Natural killer cell (primary cell): ENCODE data around the gene MED13. TPM values are rescaled to one million over a fixed set of nuclear protein-coding genes. Genes with fewer than 3 reads are reported as not detected.

Experiments used
- ATAC-seq, 3 donors: fragments of 150-1000 bp in 2 of 3; fragments of 200-7000 bp in 1 of 3; cut with Tn5 transposase; 1 replicate in 1 of 3; 2 replicates in 2 of 3; pipeline ENCODE4 v1.10.0; 2021; ENCODE audit warnings: mild to moderate bottlenecking in 2 of 3, moderate library complexity in 2 of 3
- DNase-seq, 2 donors: peaks; one replicate each; pipeline versions ENCODE4 v3.0.0 to v3.0.0-alpha.2; 2013 to 2021; ENCODE audit warnings: mixed read lengths in 1 of 2
- H3K27ac ChIP-seq: one replicate; pipeline ENCODE4 v1.5.1; 2013; ENCODE audit warnings: mild to moderate bottlenecking, low read length
- H3K27me3 ChIP-seq: one replicate; pipeline ENCODE4 v1.6.1; 2013; ENCODE audit warnings: low read length; ENCODE audit not compliant: control insufficient read depth, insufficient read depth
- H3K36me3 ChIP-seq: one replicate; pipeline ENCODE4 v1.6.1; 2013; ENCODE audit warnings: low read length; ENCODE audit not compliant: control insufficient read depth, insufficient read depth
- H3K4me1 ChIP-seq: one replicate; pipeline ENCODE4 v1.6.1; 2013; ENCODE audit warnings: low read length; ENCODE audit not compliant: control insufficient read depth, insufficient read depth
- H3K4me3 ChIP-seq: one replicate; pipeline ENCODE4 v1.5.1; 2013; ENCODE audit warnings: low read length
- H3K9me3 ChIP-seq: one replicate; pipeline ENCODE4 v1.6.1; 2013; ENCODE audit warnings: low read length; ENCODE audit not compliant: control insufficient read depth, insufficient read depth
- H3K27ac Mint-ChIP-seq, 2 donors: one replicate each; pipeline ENCODE4 v1.8.0; 2022; ENCODE audit warnings: mild to moderate bottlenecking in 2 of 2, mixed read lengths in 2 of 2, moderate library complexity in 1 of 2
- H3K27me3 Mint-ChIP-seq, 2 donors: one replicate each; pipeline ENCODE4 v1.8.0; 2022; ENCODE audit warnings: low read depth in 2 of 2, mixed read lengths in 2 of 2
- H3K36me3 Mint-ChIP-seq: one replicate; pipeline ENCODE4 v1.8.0; 2022; ENCODE audit warnings: mixed read lengths
- H3K4me1 Mint-ChIP-seq, 2 donors: one replicate each; pipeline ENCODE4 v1.8.0; 2022; ENCODE audit warnings: mixed read lengths in 2 of 2
- H3K4me3 Mint-ChIP-seq: one replicate; pipeline ENCODE4 v1.8.0; 2022; ENCODE audit warnings: mild to moderate bottlenecking, moderate library complexity, mixed read lengths
- H3K9me3 Mint-ChIP-seq, 2 donors: one replicate each; pipeline ENCODE4 v1.8.0; 2022; ENCODE audit warnings: mixed read lengths in 2 of 2
- WGBS: methylation state at CpG from one replicate; pipeline ENCODE4 v1.1.7; 2013; ENCODE audit warnings: missing lambda C conversion rate; ENCODE audit not compliant: insufficient coverage; 5-methylcytosine and 5-hydroxymethylcytosine counted together
- intact Hi-C: fragments of 100-400 bp; cut with micrococcal nuclease; formaldehyde crosslinking; loops from one replicate; pipeline ENCODE4 v1.14.2; 2022
- total RNA-seq, 4 donors: library from RNA; stranded (reverse); fragments of 120-200 nt in 1 of 4; gene quantifications; one replicate each; pipeline versions ENCODE4 v1.2.3 to v1.2.4, GENCODE V29; 2013 to 2022
- TF ChIP-seq, protein P1 (sequence below): fragments of 200-600 bp; IDR thresholded peaks from one replicate; pipeline ENCODE4 v1.8.0; 2022; ENCODE audit warnings: antibody characterized with exemption

MED13 gene
- total RNA-seq, 3 donors from 2014 or later (not counting 1 experiment from before 2014, with no cell fraction given), result 107 to 122 (median 116) TPM

GRCh38 chr17:62048262-62048661 is 16.8 kb downstream of the MED13 start:
- Histone ChIP-seq H3K4me3 (no peak overlapping the region), H3K27me3 (no peaks in the 10 kb centered on the region), H3K36me3 (peaks cover 56% of the 10 kb centered on the region), H3K4me1 (no peaks in the 10 kb centered on the region), H3K27ac (no peak overlapping the region), H3K9me3 (no peaks in the 10 kb centered on the region)
- ATAC-seq (no peak), DNase-seq (no peak)
- Mint-ChIP-seq H3K27ac (peak overlapping the region; percentile 37 to 63), H3K27me3 (no peaks in the 10 kb centered on the region), H3K4me1 (peaks cover 49 to 53% of the 10 kb centered on the region in 2 donors), H3K9me3 (no peaks in the 10 kb centered on the region), H3K36me3 (peaks cover 12% of the 10 kb centered on the region), H3K4me3 (no peak overlapping the region)
- 100% methylated on average over 2 of the region's 2 CpGs for WGBS
- TF ChIP-seq, protein P1, sequence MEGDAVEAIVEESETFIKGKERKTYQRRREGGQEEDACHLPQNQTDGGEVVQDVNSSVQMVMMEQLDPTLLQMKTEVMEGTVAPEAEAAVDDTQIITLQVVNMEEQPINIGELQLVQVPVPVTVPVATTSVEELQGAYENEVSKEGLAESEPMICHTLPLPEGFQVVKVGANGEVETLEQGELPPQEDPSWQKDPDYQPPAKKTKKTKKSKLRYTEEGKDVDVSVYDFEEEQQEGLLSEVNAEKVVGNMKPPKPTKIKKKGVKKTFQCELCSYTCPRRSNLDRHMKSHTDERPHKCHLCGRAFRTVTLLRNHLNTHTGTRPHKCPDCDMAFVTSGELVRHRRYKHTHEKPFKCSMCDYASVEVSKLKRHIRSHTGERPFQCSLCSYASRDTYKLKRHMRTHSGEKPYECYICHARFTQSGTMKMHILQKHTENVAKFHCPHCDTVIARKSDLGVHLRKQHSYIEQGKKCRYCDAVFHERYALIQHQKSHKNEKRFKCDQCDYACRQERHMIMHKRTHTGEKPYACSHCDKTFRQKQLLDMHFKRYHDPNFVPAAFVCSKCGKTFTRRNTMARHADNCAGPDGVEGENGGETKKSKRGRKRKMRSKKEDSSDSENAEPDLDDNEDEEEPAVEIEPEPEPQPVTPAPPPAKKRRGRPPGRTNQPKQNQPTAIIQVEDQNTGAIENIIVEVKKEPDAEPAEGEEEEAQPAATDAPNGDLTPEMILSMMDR, result no peak
- intact Hi-C loops, result no loop called here

DNA sequence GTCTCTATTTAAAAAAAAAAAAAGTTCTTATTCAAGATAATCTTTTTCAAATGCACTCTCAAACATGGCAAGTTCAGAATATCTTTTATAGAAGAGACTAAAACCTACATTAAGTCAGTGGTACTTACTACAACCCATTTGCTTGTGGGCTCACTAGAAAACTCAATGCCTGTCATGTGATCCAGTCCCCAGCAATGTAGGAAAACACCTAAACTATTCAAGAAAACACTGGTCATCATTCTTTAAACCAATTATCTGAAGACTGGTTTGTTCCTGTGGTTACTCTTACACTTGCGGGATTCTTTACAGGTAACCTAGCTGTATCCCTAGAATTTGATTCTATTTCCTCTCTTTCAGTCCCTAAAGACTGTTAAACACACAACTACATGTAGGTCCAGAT is 19.6 kb downstream of the MED13 start:
- H3K36me3 Mint-ChIP-seq, result peaks cover 5% of the 10 kb centered on the region

GRCh38 chr17:62045109-62045508 is 20.0 kb downstream of the MED13 start:
- H3K27ac ChIP-seq, result no peak overlapping the region
- H3K4me3 ChIP-seq, result no peak overlapping the region
- DNase-seq (no peak), ATAC-seq (no peak)
- Mint-ChIP-seq H3K4me1 (peaks cover 54 to 60% of the 10 kb centered on the region in 2 donors), H3K27me3 (no peaks in the 10 kb centered on the region), H3K36me3 (peaks cover 8% of the 10 kb centered on the region), H3K27ac (peak overlapping the region; percentile 4 to 36), H3K4me3 (no peak overlapping the region), H3K9me3 (no peaks in the 10 kb centered on the region)
- peaks cover 42% of the 10 kb centered on the region for H3K36me3 ChIP-seq
- intact Hi-C loops, result no loop called here
- 97% methylated on average over 4 of the region's 4 CpGs for WGBS
- H3K9me3 ChIP-seq, result no peaks in the 10 kb centered on the region
- H3K4me1 ChIP-seq, result peaks cover 12% of the 10 kb centered on the region
- H3K27me3 ChIP-seq, result no peaks in the 10 kb centered on the region
- TF ChIP-seq, protein P1, result no peak

More for the DNA sequence above, 19.6 kb downstream of the MED13 start:
- TF ChIP-seq, protein P1, result no peak
- no peak overlapping the region for H3K4me3 Mint-ChIP-seq
- DNase-seq (no peak), ATAC-seq (no peak)
- H3K27ac Mint-ChIP-seq, result peak overlapping the region; percentile 36 to 56
- Histone ChIP-seq H3K36me3 (peaks cover 45% of the 10 kb centered on the region), H3K9me3 (no peaks in the 10 kb centered on the region), H3K4me3 (no peak overlapping the region), H3K4me1 (peaks cover 12% of the 10 kb centered on the region), H3K27me3 (no peaks in the 10 kb centered on the region), H3K27ac (no peak overlapping the region)
- H3K9me3 Mint-ChIP-seq, result no peaks in the 10 kb centered on the region
- intact Hi-C loops, result no loop called here
- peaks cover 49 to 59% of the 10 kb centered on the region in 2 donors for H3K4me1 Mint-ChIP-seq
- 86% methylated on average over 1 of the region's 1 CpG for WGBS
- no peaks in the 10 kb centered on the region for H3K27me3 Mint-ChIP-seq

- no peak for ATAC-seq
- intact Hi-C loops, result no loop called here
- TF ChIP-seq, protein P1, result no peak
- no peak for DNase-seq
- Histone ChIP-seq H3K27me3 (no peaks in the 10 kb centered on the region), H3K9me3 (no peaks in the 10 kb centered on the region), H3K4me3 (no peak overlapping the region), H3K27ac (no peak overlapping the region), H3K36me3 (peaks cover 33% of the 10 kb centered on the region), H3K4me1 (peaks cover 16% of the 10 kb centered on the region)
- Mint-ChIP-seq H3K36me3 (peaks cover 8% of the 10 kb centered on the region), H3K9me3 (no peaks in the 10 kb centered on the region), H3K4me3 (no peak overlapping the region), H3K4me1 (peaks cover 57 to 62% of the 10 kb centered on the region in 2 donors), H3K27ac (peak overlapping the region; percentile 80), H3K27me3 (no peaks in the 10 kb centered on the region)
Observed at GRCh38 chr17:62043602-62044001, 21.5 kb downstream of the MED13 start.
